Heart right ventricle (tissue), 16 donors: ENCODE results near the gene RAB3IL1. TPM values are rescaled to one million over a fixed set of nuclear protein-coding genes. Genes with fewer than 3 reads are reported as not detected.

Experiments
- ATAC-seq, 8 donors: fragments of 200-7000 bp; cut with Tn5 transposase; one replicate each; pipeline ENCODE4 v1.9.1; 2020; ENCODE audit warnings: mild to moderate bottlenecking in 8 of 8, moderate library complexity in 8 of 8, moderate number of reproducible peaks in 1 of 8
- DNase-seq, 2 donors: peaks; one replicate each; pipeline ENCODE4 v3.0.0-alpha.2; 2020
- H3K27ac ChIP-seq, 10 donors: fragments of 200-600 bp; sonication (generic) in 2 of 10; one replicate each; pipeline versions ENCODE4 v1.5.0 to v1.8.0; 2020 to 2022; ENCODE audit warnings: mild to moderate bottlenecking in 3 of 10
- H3K27me3 ChIP-seq, 7 donors: fragments of 200-600 bp; one replicate each; pipeline ENCODE4 v1.8.0; 2021 to 2022; ENCODE audit warnings: mild to moderate bottlenecking in 2 of 7
- H3K36me3 ChIP-seq, 9 donors: fragments of 200-600 bp; sonication (generic) in 1 of 9; one replicate each; pipeline versions ENCODE4 v1.5.0 to v1.8.0; 2020 to 2022; ENCODE audit warnings: mild to moderate bottlenecking in 2 of 9
- H3K4me1 ChIP-seq, 9 donors: fragments of 200-600 bp; sonication (generic) in 1 of 9; one replicate each; pipeline versions ENCODE4 v1.5.0 to v1.8.0; 2020 to 2022; ENCODE audit warnings: mild to moderate bottlenecking in 4 of 9
- H3K4me3 ChIP-seq, 10 donors: fragments of 200-600 bp; sonication (generic) in 2 of 10; one replicate each; pipeline versions ENCODE4 v1.5.0 to v1.8.0; 2020 to 2022; ENCODE audit warnings: mild to moderate bottlenecking in 7 of 10, moderate library complexity in 2 of 10
- H3K9me3 ChIP-seq, 11 donors: fragments of 200-600 bp in 10 of 11; sonication (generic) in 2 of 11; one replicate each; pipeline versions ENCODE4 v1.5.0 to v1.8.0; 2013 to 2022; ENCODE audit warnings: mild to moderate bottlenecking in 2 of 11, control low read depth in 1 of 11, moderate library complexity in 1 of 11
- WGBS, 2 donors: extraction: QIAGEN DNeasy Blood & Tissue Kit; methylation state at CpG; one replicate each; pipeline ENCODE4 v1.1.7; 2013; ENCODE audit warnings: inconsistent platforms in 1 of 2; 5-methylcytosine and 5-hydroxymethylcytosine counted together
- intact Hi-C, 10 donors: fragments of 100-400 bp; cut with DNase I; formaldehyde crosslinking; loops; one replicate each; pipeline versions ENCODE4 v1.11.1 to v1.14.2; 2022
- polyA plus RNA-seq, 2 donors: library from polyadenylated mRNA; stranded (reverse); fragments of 200-250 nt; gene quantifications; one replicate each; pipeline ENCODE4 v1.2.3, GENCODE V29; 2013
- total RNA-seq, 10 donors: library from RNA; stranded (reverse); fragmentation: NEBNext Ultra II Directional in 3 of 10; extraction: Animal tissue kit (Norgen Biotek cat#: 25700) in 3 of 10; gene quantifications; one replicate each; pipeline versions ENCODE4 v1.2.1 to v1.2.4, GENCODE V29; 2021 to 2023
- TF ChIP-seq, protein P1 (sequence below), 9 donors: fragments of 200-600 bp; sonication (generic) in 2 of 9; IDR thresholded peaks; one replicate each; pipeline versions ENCODE4 v1.5.0 to v1.8.0; 2021 to 2022; ENCODE audit warnings: antibody characterized with exemption in 9 of 9, mild to moderate bottlenecking in 5 of 9, moderate library complexity in 1 of 9
- donor health status: Arrhythmogenic right ventricular cardiomyopathy.
- donor health status: ischemic (EF 13 %, LVEDD 7.1; RV severe dilation, severe dysfunction).
- donor health status: healthy with polysubstance abuse.
- donor health status: DM: no; HTN: yes; CAD: no.
- donor health status: DM: no; HTN: no; CAD: no.
- donor health status: ischemic (EF 25% LVEDD 6.9; RV normal size, moderate dysfunction).
- donor health status: ischemic (EF 25% LVEDD 5.7; RV mildly dilated, moderate dysfunction).
- donor health status: healthy.
- donor health status: DM: yes; HTN: yes; CAD: no.
- donor health status: Ischemic cardiomyopathy.
- donor health status: ischemic (EF 35%, LVEDD 5.7; RV mildly dilated, moderate dysfunction).
- donor health status: nonischemic (EF 11% LVEDD 7.7; RV severe dilation, severe dysfunction).
- donor health status: DM: yes; HTN: yes; CAD: no.
- donor health status: PGD.
- donor health status: ischemic (EF 29% LVEDD 5.4; RV normal size, mild dysfunction).
- donor health status: nonischemic (EF 23%, LVEDD 6.1; RV moderate dilation, normal function).

Gene RAB3IL1
- total and polyA plus RNA-seq, 12 donors, result 3.7 to 11.1 (median 7.5) TPM

DNA sequence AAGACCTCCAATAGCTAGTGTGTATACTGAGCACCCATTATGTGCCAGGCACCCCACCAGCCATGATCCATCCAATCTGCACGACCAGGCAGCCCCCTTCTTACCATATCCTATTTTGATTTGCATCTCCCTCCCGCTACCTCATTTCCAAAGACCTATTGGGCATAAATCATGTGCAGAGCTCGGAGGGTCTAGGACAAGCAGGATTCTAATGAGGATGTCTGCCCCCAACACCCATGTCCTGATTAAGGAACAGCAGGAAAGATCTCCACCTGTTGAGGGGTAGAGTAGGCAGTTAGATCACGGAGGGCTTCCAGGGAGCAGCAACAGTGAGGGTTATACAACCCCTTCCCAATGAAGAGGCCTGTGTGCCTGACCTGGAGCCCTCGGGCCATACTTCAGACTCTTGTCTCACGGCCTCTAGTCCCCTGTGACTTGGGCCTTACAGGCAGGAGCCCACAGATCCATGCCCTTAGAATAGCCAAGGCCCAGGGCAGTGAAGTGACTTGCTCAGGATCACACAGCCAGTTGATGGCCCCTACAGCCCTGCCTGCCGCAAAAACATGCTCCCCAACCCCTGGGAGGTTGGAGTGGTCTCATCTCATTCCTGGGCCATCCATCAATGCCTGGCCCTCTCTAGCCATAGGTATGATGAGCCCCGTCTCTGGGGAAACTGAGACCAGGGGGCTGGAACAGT lies 3.5 kb downstream of the RAB3IL1 start:
- H3K27ac ChIP-seq, result peak overlapping the region in 2 of 10 donors; percentile 5 to 10
- 87 to 89% methylated on average over 8 of the region's 8 CpGs for WGBS, 2 donors
- peak in 1 of 2 donors; percentile 1 for DNase-seq
- no peak for ATAC-seq
- H3K36me3 ChIP-seq, result no peaks in the 10 kb centered on the region
- H3K9me3 ChIP-seq, result no peaks in the 10 kb centered on the region
- no peak overlapping the region for H3K4me3 ChIP-seq
- intact Hi-C loops, result no loop called here
- TF ChIP-seq, protein P1, sequence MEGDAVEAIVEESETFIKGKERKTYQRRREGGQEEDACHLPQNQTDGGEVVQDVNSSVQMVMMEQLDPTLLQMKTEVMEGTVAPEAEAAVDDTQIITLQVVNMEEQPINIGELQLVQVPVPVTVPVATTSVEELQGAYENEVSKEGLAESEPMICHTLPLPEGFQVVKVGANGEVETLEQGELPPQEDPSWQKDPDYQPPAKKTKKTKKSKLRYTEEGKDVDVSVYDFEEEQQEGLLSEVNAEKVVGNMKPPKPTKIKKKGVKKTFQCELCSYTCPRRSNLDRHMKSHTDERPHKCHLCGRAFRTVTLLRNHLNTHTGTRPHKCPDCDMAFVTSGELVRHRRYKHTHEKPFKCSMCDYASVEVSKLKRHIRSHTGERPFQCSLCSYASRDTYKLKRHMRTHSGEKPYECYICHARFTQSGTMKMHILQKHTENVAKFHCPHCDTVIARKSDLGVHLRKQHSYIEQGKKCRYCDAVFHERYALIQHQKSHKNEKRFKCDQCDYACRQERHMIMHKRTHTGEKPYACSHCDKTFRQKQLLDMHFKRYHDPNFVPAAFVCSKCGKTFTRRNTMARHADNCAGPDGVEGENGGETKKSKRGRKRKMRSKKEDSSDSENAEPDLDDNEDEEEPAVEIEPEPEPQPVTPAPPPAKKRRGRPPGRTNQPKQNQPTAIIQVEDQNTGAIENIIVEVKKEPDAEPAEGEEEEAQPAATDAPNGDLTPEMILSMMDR (IDR thresholded peaks at IDR 0.05), result no peak
- H3K27me3 ChIP-seq, result peaks cover 0 to 13% (median 0%) of the 10 kb centered on the region in 7 donors
- peaks cover 10 to 73% (median 44%) of the 10 kb centered on the region in 9 donors for H3K4me1 ChIP-seq

DNA sequence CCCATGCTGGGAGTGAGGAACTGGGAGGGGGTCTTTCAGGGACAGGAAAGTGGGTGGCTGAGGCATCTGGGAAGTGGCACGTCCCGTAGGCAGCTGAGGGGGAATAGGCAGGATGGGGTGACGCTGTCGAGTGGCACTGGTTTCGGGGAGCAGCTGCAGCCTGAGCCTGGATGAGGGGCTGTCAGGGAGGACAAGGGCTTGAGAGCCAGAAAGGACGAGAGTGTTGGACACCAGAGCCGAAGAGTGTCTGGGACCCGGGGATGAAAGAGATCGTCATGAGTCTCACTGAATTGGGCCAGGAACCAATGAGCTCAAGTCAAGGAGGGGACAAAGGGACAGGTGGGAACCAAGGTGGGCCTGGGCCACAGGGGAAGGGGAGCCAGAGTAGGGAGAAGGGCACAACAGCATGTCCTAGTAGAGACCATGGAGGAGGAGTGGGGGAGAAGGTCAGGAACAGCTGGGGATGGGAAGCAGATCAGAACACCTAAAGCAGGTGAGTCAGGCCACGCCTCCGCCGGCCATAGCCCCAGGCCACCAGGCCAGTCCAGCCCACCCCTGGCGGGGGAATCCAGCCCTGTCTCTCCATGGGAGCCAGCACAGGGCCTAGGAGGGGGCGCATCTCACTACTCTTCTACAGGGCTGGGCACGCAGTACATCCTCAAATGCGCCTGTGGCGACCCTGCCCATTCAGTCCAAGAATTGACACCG lies 4.2 kb downstream of the RAB3IL1 start:
- no peak for ATAC-seq
- H3K4me3 ChIP-seq, result no peak overlapping the region
- intact Hi-C loops, result no loop called here
- no peaks in the 10 kb centered on the region for H3K36me3 ChIP-seq
- 77 to 82% methylated on average over 18 of the region's 18 CpGs for WGBS, 2 donors
- peak in 1 of 2 donors; percentile 3 for DNase-seq
- peaks cover 10 to 73% (median 38%) of the 10 kb centered on the region in 9 donors for H3K4me1 ChIP-seq
- peaks cover 0 to 9% (median 0%) of the 10 kb centered on the region in 7 donors for H3K27me3 ChIP-seq
- peak overlapping the region in 4 of 10 donors; percentile 1 to 48 (median 10) for H3K27ac ChIP-seq
- TF ChIP-seq, protein P1 (IDR thresholded peaks at IDR 0.05), result no peak
- H3K9me3 ChIP-seq, result no peaks in the 10 kb centered on the region

DNA sequence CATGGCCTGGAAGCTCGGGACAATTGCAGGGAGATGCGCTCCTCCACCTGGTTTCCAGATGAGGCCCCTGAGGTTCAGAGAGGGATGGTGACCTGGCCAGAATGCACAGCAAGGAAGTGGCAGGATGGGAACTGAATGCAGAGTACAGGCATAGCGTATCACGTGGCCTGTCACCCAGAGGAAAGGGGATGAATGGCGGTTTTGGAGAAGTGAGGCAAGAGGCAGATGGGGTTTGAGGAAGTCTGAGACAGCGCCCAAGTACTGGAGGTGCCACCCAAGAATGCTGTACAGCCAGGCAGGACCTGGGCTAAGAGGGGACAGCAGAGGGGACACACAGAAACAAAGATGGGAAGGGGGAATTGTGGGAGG lies 4.9 kb downstream of the RAB3IL1 start:
- H3K27me3 ChIP-seq, result peaks cover 0 to 9% (median 0%) of the 10 kb centered on the region in 7 donors
- intact Hi-C loops, result no loop called here
- DNase-seq (peak in 1 of 2 donors; percentile 46), ATAC-seq (peak in 4 of 8 donors; percentile 14 to 29 (median 23))
- peaks cover 10 to 70% (median 32%) of the 10 kb centered on the region in 9 donors for H3K4me1 ChIP-seq
- no peaks in the 10 kb centered on the region for H3K9me3 ChIP-seq
- WGBS, 2 donors, result 90% methylated on average over 6 of the region's 6 CpGs
- H3K27ac ChIP-seq, result peak overlapping the region in 5 of 10 donors; percentile 35 to 65 (median 55)
- TF ChIP-seq, protein P1 (IDR thresholded peaks at IDR 0.05), result no peak
- peaks cover 0 to 6% (median 0%) of the 10 kb centered on the region in 9 donors for H3K36me3 ChIP-seq
- no peak overlapping the region for H3K4me3 ChIP-seq

DNA sequence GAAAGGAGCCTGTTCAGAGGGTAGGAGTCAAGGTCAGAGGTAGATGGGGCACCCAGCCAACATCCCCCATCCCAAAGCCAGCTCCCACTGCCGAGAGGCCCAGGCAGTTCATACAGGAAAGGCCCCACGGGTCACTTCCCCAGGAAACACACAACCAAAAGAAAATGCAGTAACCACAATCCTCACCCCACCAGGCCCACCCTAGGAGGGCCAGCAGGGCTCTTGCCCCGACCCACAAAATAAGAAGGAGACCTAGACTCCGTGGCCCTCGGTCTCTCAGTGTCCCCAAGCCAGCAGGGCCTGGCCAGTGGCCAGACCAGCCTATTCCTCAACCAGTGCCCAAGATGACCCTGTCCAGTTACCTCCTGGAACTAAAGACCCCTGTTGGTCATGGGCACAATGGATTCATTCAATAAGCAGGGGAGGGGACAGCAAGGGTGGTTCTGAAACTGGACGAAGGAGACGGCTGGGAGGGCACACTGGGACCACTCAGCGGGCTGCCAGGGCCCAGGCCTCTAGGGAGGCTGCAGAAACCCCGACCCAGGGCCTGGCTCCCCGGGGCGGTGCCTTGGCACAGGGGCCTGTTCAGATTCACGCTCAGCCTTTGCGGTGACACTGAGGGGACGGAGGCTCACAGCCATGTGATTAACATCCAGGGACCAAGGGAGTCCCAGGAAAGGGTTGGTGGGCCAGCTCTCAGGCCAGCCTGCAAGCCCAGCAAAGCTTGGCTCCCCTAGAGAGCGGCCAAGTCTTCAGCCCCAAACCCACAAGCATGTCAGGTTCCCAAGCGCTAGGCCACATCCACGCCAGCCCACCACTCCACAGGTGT lies 5.5 kb downstream of the RAB3IL1 start:
- H3K27me3 ChIP-seq, result peaks cover 0 to 7% (median 0%) of the 10 kb centered on the region in 7 donors
- no peaks in the 10 kb centered on the region for H3K9me3 ChIP-seq
- peak in 1 of 8 donors; percentile 1 for ATAC-seq
- DNase-seq, result peak in 1 of 2 donors; percentile 3
- peak overlapping the region in 8 of 10 donors; percentile 1 to 65 (median 46) for H3K27ac ChIP-seq
- intact Hi-C loops, result no loop called here
- peaks cover 10 to 68% (median 32%) of the 10 kb centered on the region in 9 donors for H3K4me1 ChIP-seq
- TF ChIP-seq, protein P1 (IDR thresholded peaks at IDR 0.05), result no peak
- H3K36me3 ChIP-seq, result peaks cover 0 to 12% (median 0%) of the 10 kb centered on the region in 9 donors
- H3K4me3 ChIP-seq, result no peak overlapping the region
- WGBS, 2 donors, result 66 to 76% methylated on average over 17 of the region's 17 CpGs
